ENCODE results near the gene ZRANB2. TPM values are rescaled to one million over a fixed set of nuclear protein-coding genes. Genes with fewer than 3 reads are reported as not detected.

ZRANB2 gene
- total and polyA plus RNA-seq, 9 of the 15 experiments (the other 6 are each of a cell fraction or from before 2014, with no cell fraction given) = 80.8 to 264 (median 157) TPM

GRCh38 chr1:71080230-71080738 lies 551 bp downstream of the ZRANB2 start (continued):
- TF ChIP-seq RBBP5 (IDR thresholded peaks at IDR 0.05; ENCODE audit: borderline replicate concordance, insufficient read depth, low read length, poor library complexity, severe bottlenecking) (no peak), ZNF449 (CRISPR knock-in tag; IDR thresholded peaks at IDR 0.05) (no peak), ZNF121 (CRISPR knock-in tag; conservative IDR thresholded peaks at IDR 0.05) (no peak), ZNF79 (CRISPR knock-in tag; IDR thresholded peaks at IDR 0.05; ENCODE audit: low read depth) (no peak), RNF219 (CRISPR knock-in tag; IDR thresholded peaks at IDR 0.05) (no peak), CBFA2T3 (IDR thresholded peaks at IDR 0.05) (no peak), PRMT5 (CRISPR knock-in tag; IDR thresholded peaks at IDR 0.05) (no peak), ZNF174 (CRISPR knock-in tag; IDR thresholded peaks at IDR 0.05) (no peak), ZNF253 (CRISPR knock-in tag; conservative IDR thresholded peaks at IDR 0.05) (no peak), KAT7 (CRISPR knock-in tag; IDR thresholded peaks at IDR 0.05; ENCODE audit: borderline replicate concordance) (no peak), SAP30 (IDR thresholded peaks at IDR 0.05; ENCODE audit: borderline replicate concordance, insufficient read depth, low read depth, low read length, poor library complexity, severe bottlenecking) (peak; percentile 51), MNT (conservative IDR thresholded peaks at IDR 0.05) (peak; percentile 35 to 62; a peak in 3 of 4 replicates), BRD4 (IDR thresholded peaks at IDR 0.05) (no peak; the same call in 1 of the 2 replicates), JUN (IDR thresholded peaks at IDR 0.05; ENCODE audit: borderline replicate concordance, low read depth, low read length) (no peak), JUN (CRISPR knock-in tag; IDR thresholded peaks at IDR 0.05; ENCODE audit: borderline replicate concordance) (no peak), ZBTB17 (CRISPR knock-in tag; IDR thresholded peaks at IDR 0.05) (no peak)

All from K562 (cell line).